ENCODE results near the gene CD300A.
"Not testable (repeated sequence)": the region's sequence is repeated elsewhere in the genome, so short reads cannot be mapped to it uniquely, and the experiment has no call there.

The CD300A gene

DNA sequence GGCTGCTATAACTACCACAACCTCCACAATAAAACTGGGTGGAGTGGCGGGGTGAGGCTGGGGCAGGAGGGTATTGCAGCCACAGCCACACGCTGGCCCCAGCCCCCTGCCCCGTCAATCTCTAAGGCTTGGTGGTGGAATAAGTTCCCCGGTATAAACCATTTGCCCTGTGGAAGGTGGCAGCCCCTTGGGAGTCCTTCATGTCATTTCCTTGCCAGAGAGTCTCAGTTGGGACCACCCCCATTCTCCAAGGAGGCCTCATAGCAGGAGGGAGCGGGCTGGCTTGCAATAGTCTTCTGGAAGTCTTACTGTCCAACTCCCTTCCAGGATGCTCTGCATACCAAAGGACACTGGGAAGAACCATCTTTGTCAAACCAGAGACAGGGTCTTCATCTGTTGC is 19.4 kb downstream of the CD300A start:
- DNase-seq = no peak

DNA sequence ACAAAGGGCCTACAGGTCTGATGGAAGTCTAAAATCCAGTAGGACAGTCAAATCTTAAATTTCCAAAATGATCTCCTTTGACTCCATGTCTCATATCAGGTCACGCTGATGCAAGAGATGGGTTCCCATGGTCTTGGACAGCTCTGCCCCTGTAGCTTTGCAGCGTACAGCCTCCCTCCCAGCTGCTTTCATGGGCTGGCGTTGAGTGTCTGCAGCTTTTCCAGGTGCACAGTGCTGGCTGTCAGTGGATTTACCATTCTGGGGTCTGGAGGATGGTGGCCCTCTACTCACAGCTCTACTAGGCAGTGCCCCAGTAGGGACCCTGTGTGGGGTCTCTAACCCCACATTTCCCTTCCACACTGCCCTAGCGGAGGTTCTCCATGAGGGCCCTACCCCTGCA is 21.8 kb downstream of the CD300A start:
- not testable (repeated sequence) for DNase-seq

- DNase-seq = no peak
Observed at GRCh38 chr17:74490716-74491115, 24.3 kb downstream of the CD300A start.

DNA sequence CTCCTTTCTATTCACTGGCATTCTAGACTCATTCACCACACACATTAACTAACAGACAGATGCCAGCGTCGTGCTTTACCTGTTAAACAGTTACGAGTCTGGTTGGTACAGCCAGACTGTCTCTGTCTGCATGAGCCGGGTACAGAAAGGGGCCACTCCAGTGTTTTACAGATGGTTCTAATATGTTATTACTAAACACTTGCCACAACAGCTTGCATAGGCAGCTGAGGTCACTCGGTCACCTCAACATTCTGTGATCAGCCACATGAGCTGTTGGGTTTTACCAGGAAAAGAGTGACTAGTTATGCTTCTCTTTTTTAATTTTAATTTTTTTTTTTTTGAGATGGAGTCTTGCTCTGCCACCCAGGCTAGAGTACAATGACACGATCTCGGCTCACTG is 25.2 kb downstream of the CD300A start:
- no peak for DNase-seq

DNA sequence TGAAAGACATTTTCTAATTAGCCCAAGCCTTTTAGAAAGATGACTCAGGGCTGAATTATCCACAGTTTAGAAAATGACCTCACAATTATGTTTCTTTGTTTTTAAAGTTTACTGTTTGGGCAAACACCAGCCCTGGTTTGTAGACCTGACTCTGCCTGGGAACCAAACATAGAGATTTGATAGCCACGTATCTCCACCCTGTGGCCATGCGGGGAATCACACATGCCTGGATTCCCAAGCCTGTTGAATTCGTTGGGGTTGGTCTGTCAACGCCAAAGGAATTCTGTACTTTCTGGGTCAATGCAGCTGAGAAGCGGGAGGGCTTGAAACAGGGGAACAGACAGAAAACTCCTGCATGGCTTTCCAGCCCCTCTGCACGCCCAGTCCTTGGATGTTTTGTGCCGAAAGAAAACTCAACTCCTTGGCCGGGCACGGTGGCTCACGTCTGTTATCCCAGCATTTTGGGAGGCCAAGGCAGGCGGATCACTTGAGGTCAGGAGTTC is 26.9 kb downstream of the CD300A start:
- DNase-seq = no peak

DNA sequence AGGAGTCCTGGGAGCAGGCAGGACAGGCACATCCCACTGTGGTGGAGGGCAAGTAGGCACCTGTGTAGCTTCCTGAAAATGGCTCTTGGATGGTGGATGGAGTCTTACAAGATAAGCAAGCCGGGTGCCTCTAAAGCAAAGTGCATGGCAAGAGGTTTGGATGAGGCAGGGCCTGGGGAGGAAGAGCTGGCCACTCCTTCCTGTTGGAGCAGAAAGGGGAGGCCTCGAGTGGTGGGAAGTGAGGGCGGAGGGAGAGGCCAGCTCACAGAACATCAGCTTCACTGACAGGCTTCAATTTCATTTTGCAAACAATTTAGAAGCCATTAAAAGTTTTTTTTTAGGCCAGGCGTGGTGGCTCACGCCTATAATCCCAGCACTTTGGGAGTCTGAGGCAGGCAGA is 31.0 kb downstream of the CD300A start:
- no peak for DNase-seq

DNA sequence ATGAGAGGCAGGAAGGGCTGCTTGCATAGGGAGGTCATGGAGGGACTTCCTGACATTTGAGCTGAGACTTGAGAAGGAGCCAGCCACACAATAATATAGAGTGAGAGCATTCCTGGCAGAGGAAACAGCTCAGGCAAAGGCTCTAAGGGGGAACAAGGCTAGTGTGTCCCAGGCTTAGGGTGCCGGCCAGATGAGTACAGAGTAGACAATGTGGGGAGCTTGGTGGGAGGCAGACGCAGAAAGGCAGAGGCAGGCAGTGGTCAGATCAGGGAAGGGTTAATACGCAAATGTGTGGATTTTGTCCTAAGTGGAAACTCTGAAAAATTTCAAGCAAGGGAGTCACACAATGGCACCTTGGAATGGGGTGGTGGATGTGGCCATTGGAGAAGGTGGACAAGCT is 33.6 kb downstream of the CD300A start:
- DNase-seq = no peak

DNA sequence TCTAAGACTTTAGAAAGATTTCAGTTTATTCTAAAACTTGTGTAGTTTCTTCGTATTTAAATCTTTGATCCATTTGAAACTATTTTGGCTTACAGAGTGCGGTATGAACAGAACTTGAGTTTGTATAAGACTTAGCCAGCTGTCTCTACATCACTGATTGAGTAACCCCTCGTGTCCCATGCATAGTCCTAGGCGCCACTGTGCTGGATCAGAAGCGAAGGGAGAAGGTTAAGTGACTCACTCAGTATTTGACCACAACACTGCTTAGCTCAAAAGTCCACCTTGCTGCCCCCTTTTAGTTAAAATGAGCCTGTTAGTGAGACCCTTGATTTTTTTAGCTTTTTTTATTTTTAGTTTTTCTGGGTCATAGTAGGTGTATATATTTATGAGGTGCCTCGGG is 36.4 kb downstream of the CD300A start:
- no peak for DNase-seq

DNA sequence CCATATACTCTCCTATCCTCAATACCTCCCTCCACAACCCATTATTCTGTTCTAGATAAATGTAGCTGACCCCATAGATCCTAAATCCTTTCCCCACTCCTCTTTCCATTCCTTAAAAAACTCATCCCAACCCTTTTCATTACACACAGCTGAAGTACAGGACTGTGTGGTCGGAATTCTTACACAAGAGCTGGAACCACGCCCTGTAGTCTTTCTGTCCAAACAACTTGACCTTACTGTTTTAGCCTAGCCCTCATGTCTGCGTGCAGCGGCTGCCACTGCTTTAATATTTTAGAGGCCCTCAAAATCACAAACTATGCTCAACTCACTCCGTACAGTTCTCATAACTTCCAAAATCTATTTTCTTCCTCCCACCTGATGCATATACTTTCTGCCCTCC is 37.5 kb downstream of the CD300A start:
- not testable (repeated sequence) for DNase-seq

DNA sequence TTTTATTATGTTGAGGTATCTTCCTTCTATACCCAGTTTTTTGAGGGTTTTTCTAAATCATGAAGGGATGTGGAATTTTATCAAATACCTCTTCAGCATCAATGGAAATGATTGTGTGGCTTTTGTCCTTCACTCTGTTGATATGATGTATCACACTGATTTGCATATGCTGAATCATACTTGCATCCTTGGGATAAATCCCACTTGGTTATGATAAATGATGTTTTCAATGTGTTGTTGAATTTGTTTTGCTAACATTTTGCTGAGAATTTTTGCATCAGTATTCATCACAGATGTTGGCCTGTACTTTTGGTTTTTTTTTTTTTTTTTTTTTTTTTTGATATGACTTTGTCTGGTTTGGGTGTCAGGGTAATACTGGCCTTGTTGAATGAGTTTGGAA is 41.7 kb downstream of the CD300A start:
- DNase-seq = no peak

DNA sequence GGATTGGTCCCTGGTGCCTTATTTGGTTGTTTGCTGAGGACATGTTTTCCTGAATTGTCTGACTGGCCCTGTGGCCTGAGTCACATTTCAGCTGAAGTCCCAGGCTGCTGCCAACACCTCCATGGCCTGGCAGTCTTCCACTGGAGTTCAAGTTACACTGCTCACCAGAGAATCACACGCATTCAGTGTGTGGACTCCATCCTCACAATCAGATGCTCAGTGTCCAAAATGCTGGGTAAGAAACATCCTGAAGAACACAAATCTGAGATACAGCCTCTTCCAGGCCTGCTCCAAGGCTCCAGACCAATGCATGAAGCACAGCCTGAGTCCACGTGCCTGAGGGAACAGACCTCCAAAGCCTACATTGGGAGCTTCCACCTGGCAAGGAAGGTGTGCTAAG is 45.6 kb downstream of the CD300A start:
- no peak for DNase-seq

GRCh38 chr17:74512624-74513091 is 46.2 kb downstream of the CD300A start:
- no peak for DNase-seq

GRCh38 chr17:74513987-74514631 is 47.7 kb downstream of the CD300A start:
- DNase-seq = no peak

DNA sequence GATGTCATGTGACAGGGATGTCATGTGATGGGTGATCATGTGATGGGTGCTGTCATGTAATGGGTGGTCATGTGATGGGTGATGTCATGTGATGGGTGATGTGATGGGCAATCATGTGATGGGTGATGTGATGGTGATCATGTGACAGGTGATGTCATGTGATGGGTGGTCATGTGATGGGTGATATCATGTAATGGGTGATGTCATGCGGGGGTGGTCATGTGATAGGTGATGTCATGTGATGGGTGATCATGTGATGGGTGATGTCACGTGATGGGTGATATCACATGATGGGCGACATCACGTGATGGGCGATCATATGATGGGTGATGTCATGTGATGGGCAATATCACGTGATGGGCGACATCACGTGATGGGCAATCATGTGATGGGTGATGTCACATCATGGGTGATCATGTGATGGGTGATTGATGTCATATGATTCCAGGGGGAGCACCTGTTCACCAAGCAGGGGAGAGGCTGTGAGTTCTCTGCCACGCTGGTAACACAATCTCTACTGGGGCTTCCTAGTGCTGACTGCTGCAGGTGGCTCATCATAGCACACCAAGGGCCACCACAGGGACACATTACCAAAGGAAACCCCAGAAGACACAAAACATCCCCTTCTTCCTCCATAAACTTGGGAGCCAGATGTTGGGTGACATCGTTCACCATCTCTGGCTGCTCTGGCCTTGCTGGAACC is 48.3 kb downstream of the CD300A start:
- DNase-seq = no peak

- no peak for DNase-seq
Observed at GRCh38 chr17:74515941-74516340, 49.5 kb downstream of the CD300A start.

DNA sequence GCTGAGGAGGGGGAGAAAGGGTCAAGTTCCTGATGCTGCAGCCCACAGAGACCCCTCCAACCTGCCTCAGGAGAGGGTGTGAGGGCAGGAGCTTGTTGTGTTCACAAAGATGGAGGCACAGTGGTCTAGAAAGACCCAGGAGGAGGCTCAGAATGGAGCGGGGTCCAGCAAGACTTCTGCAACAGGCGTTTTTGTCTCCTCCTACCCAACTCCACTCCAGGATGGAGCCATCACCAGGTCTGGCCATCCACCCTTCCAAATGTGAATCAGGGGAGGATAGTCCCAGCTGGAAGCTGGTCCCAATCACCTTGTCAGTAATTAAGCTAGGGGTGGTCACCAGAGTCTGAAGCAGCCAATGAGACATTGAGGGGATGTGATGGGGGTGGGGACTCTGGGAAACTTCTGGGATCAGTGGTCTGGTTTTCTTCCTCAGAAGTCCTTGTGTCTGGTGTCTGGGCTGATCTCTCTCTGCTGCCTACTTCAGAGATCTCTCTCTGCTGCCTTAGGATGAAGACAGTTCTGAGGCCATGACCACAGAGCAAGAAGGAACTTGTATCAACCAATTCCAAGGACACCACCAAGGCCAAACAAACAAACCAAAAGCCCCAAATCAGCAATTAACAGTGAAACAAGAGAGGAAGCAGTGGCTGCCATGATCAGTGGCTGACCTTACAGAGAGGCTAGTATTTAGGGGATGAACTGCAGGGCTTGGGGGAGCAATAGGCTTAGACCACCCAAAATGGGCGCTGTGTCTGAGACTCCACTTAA is 50.3 kb downstream of the CD300A start:
- DNase-seq = no peak

DNA sequence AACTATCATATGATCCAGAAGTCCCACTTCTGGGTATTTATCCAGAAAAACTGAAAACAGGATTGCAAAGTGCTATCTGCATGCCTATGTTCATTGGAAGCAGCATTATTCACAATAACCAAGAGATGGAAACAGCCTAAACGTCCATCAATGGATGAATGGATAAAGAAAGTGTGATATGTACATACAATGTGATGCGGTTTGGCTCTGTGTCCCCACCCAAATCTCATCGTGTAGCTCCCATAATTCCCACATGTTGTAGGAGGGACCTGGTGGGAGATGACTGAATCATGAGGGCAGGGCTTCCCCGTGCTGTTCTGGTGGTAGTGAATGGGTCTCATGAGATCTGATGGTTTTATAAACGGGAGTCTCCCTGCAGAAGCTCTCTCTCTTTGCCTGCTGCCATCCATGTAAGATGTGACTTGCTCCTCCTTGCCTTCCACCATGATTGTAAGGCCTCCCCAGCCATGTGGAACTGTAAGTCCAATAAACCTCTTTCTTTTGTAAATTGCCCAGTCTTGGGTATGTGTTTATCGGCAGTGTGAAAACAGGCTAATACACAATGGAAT is 52.1 kb downstream of the CD300A start:
- DNase-seq = not testable (repeated sequence)

DNA sequence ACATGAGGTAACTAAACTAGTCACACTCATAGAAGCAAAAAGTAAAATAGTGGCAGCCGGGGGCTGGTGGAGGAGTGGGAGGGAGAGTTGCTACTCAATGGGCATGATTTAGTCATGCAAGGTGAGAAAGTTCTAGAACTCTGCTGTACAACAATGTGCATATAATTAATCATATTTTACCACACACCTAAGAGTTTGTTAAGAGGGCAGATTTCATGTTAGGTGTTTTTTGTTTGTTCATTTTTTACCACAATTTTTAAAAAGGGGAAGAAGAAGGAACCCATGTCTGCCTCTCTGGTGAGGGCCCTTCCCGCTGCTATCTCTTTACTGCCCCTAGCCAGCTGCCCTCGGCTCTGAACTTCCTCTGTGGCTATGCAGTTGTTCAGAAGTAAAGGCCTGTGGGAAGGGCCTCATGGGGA is 53.6 kb downstream of the CD300A start:
- DNase-seq = no peak

GRCh38 chr17:74520790-74521480 is 54.5 kb downstream of the CD300A start:
- DNase-seq = no peak

DNA sequence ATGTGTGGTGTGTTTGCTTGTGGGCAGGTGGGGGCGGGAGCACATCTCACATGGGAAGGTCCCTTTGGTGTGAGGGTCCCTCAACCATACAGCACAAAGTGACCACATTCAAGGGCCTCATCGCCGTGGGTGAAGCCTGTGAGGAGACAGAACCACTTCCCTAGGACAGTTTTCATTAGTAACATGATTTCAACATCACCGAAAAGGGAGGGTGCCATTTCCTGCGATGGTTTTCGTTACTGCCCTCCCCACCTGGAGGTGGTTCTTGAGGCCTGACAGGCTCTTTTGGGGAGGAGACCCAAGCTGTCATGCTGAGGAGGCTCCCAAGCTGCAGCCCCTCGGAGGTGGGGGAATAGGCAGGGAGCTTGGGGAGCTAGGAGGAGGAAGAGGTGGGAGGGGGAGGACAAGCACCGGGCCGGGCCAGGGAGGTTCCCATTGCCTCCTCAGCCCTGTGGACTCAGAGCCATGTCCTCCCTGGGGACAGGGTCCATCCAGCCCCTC is 55.3 kb downstream of the CD300A start:
- no peak for DNase-seq

- DNase-seq = no peak
Observed at GRCh38 chr17:74522381-74523105, 56.1 kb downstream of the CD300A start.

DNA sequence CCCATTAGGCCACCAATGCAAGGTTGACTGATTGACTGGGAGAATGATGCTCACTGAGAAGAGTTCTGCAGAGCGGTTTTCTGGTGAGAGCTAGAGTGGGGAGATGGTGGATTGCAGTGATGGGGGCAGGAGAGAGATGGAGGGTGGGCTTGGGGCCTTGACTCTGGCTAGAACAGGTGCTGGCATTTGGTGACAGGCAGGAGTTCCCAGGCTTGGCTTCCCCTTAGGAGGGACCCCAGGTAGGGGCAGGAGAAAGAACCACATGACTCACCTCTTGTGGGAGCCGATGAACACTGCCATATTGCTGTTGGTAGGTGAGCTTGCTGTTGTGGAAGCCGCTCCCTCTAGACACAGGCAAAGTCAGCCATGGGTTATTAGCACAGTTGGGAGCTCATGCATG is 56.9 kb downstream of the CD300A start:
- no peak for DNase-seq

Data from NCI-H1436 treated with DMSO at 0.1 percent for 48 hours (cell line).